Measurements from ENCODE around the gene ITGB7.
"Not testable (repeated sequence)": the region's sequence is repeated elsewhere in the genome, so short reads cannot be mapped to it uniquely, and the experiment has no call there.

Gene ITGB7

DNA sequence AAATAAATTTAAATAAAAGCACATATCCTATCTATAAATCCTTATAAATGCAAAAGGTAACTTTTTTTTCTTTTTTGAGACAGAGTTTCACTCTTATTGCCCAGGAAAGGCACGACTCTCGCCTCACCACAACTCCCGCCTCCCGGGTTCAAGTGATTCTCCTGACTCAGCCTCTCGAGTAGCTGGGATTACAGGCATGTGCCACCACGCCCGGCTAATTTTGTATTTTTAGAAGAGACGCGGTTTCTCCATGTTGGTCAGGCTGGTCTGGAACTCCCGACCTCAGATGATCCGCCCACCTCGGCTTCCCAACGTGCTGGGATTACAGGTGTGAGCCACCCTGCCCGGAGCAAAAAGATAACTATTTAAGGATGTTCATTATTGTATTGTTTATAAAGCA, 28.2 kb downstream of the ITGB7 start:
- DNase-seq (ENCODE audit: low spot score): not testable (repeated sequence)

DNA sequence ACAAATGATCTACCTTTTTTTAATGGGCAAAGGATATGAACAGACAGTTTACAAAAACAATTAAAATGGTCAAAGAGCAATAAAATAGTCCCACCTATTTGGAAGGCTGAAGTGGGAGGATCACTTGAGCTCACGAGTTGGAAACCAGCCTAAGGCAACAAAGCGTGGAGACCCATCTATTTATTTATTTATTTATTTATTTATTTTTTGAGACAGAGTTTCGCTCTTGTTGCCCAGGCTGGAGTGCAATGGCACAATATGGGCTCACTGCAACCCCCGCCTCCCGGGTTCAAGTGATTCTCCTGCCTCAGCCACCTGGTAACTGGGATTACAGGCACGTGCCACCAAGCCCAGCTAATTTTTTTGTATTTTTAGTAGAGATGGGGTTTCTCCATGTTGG, 29.6 kb downstream of the ITGB7 start:
- DNase-seq (ENCODE audit: low spot score): not testable (repeated sequence)

DNA sequence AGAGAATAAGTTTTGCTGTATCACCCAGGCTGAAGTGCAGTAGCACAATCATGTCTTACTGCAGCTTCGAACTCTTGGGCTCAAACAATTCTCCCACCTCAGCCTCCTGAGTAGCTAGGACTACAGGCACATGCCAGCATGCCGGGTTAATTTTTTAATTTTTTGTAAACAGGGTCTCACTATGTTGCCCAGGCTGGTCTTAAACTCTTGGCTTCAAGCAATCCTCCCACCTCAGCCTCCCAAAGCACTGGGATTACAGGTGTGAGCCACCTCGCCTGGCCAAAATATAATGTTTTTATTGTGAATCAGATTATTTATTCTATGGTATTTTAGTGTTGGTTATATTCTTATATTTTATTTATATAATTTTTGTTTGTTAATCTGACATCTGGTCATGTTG, 30.3 kb downstream of the ITGB7 start:
- DNase-seq (ENCODE audit: low spot score): no peak

DNA sequence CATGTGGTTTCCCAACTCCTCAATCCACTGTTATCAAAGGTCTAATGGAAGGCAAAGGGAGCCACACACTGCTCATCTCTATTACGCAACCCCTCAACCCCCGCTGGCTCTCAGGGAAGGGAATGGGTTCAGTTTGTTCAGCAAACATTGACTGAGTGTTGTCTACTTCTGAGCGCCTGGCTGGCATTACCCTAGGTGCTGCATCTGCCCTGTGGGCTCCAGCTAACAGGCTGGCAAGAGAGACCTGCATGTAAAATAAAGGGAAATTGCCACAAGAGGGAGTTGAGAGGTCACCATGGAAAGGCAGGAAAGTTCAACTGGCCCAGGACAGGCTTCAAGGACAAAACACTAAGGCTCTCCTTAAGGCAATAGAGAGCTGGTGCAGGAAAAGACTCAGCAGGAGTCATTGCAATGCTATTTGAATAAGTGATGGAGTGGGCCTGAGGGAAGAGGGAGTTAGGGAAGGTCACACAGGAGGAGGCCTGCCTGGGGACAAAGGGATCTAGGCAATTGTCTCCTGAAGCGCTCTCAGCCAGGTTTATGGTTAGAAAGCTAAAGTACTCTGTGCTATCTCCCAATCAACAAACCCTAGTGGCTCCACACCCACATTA, 32.1 kb downstream of the ITGB7 start:
- no peak for DNase-seq (ENCODE audit: low spot score)

DNA sequence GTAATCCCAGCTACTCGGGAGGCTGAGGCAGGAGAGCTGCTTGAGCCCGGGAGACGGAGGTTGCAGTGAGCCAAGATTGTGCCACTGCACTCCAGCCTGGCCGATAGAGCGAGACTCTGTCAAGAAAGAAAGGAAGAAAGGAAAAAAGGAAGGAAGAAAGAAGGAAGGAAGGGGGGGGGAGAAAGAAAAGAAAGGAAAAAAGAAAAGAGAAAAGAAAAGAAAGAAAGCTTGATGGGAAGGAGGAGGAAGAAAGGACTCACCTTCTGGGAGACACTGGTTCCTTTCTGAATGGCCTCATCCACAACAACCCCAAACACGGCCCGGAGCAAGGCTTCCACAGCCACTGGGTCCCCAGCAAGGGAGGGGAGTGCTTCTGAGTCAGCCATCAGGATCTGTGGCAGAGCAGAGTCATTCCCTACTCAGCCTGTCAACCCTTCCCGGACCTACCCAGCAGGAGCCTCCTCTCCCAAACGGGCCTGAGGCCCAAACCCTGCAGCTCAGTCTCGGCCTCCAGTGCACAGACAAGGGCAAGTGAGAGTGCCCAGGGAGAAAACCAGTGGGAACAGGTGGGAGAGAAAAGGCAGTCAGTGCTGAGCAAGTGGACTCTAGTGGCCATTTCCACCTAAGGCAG, 33.9 kb downstream of the ITGB7 start:
- no peak for DNase-seq (ENCODE audit: low spot score)

DNA sequence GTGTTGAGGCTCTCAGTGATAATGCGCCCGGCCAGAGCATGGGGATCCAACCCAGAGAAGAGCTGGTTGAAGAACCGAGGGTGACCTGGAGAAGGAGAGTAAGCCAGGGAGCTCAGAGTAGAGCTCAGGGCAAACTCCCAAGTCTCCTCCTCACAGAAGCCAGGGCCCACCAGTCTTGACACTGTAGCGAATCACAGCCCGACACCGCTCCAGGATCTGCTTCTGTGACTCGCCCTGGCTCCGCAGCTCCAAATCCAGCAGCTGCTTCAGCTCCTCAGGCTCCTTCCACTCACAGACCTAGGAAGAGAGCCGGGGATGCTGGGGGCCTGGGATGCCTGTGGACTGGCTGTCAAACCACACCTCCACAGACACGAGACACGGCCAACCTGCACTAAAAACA, 34.7 kb downstream of the ITGB7 start:
- DNase-seq (ENCODE audit: low spot score): no peak

DNA sequence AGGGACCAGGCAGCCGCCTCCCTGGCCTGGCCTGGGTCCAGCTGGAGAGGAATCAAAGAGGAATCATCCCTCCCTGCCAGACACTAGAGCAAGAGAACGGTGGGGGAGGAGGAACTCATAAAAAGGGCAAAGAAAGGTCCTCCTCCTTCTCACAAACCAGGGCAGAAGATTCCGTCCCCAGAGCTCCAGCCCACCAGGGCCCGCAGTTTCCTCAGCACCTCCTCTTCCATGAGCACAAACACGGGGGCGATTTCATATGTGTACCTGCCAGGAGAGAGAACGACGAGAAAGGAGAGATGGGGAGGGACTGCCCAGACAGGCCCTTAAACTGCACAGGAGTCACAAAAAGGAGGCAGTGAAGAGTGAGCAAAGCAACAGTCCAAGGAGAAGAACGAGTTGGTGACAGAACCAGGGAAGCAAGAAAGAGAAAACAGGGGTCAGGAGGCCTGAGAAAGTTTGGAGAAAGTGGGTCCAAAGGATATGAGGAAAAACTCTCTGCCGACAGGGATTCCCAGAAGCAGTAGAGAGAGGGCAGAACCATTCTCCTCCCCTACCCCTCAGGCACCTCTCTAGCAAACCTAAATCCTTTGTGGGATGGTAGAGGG, 35.2 kb downstream of the ITGB7 start:
- DNase-seq (ENCODE audit: low spot score): no peak

DNA sequence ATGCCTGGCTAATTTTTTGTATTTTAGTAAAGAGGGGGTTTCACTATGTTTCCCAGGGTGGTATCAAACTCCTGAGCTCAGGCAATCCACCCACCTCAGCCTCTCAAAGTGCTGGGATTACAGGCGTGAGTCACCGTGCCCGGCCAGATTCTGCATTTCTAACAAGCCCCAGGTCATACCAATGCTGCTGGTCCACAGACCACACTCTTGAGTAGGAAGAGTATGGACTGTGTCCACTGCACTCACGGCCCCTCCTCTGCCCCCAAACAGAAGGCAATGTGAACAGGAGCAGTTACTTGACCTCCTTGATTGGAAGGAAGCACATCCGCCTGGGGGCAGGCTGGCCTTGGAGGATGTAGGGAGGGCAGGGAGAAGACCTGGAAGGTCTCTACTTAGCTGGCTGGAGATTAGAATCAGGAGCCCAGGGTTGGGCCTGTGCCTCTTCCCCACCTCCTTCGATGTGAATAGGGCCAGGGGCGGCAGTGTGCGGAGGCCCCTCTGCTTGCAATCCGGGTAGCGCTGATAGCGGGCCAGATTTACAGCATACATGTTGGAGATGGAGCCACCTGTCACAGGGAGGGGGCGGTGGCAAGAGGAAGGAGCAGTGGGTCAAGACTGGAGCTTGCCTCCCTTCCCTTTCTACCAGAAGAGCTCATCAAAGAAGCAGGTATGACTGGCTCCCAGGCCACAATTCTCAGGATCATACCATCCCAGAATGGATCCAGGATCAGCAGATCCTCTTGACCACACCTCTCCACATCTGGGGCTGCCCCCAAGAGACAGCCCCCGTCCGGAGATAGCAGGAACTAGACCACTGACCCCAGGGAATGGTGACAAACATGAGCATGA, 36.0 kb downstream of the ITGB7 start:
- DNase-seq (ENCODE audit: low spot score): no peak

DNA sequence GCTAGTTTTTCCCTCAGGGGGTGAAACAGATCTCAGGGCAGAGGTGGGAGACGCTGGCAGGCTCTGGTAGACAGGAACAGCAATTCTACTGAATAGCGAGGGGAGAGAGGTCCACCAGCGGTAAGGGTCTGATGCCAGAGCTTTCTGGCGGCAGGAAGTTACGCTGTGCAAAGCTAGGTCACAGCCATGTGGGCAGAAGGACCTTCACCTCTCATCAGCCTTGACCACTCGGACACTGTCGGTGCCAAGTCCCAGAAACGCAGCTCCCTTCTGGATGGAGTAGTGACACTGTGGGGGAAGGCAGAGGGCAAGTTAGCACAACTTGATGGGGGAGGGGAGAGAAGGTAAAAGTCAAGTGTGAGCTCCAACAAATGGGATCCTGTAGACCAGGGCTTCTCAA, 36.8 kb downstream of the ITGB7 start:
- DNase-seq (ENCODE audit: low spot score): no peak

DNA sequence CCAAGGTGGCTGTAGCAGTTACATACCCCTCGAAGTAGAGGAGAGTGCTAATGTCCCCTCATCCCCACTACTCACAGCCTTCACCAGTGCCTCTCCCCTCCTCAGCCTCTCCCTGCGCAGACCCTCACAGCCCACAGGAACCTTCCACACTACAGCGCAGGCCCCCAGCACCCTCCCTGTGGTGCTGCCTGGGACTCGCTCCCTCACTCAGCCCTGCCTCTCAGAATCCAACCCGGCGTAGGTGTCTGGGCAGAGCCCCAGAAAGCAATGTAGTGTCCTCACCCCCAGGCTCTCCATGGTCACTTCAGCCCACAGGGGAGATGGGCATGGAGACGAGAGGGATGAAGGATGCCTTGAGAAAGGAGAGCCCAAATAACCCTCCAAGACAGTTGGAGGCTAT, 37.4 kb downstream of the ITGB7 start:
- no peak for DNase-seq (ENCODE audit: low spot score)

DNA sequence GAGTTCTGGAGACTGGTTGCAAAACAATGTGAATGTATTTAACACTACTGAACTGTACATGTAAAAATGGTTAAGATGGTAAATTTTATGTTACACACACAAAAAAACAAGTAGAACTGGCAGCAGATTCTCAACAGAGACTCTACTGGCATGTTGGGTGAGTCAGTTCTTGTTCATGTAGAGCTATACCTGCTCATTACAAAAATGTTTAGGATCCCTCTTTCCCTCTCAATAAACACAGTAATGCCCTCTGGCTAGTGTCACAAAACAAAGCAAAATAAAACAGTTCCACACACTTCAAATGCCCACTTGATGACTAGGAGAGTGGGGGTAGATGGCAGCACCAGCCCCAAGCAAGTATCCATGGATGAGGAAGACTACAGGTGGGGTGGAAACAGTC, 40.2 kb downstream of the ITGB7 start:
- no peak for DNase-seq (ENCODE audit: low spot score)

DNA sequence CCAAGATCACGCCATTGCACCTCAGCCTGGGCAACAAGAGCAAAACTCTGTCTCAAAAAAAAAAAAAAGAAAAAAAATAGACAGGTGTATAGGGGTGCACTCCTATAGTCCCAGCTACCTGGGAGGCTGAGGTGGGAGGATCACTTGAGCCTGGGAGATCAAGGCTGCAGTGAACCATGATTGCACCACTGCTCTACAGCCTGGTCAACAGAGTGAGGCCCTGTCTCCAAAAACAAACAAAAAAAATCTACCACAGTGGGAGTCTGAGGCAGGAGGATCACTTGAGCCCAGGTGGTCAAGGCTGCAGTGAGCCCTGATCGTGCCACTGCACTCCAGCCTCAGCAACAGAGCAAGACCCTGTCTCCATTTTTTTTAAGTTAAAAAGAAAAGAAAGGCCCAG, 44.0 kb downstream of the ITGB7 start:
- not testable (repeated sequence) for DNase-seq (ENCODE audit: low spot score)

DNA sequence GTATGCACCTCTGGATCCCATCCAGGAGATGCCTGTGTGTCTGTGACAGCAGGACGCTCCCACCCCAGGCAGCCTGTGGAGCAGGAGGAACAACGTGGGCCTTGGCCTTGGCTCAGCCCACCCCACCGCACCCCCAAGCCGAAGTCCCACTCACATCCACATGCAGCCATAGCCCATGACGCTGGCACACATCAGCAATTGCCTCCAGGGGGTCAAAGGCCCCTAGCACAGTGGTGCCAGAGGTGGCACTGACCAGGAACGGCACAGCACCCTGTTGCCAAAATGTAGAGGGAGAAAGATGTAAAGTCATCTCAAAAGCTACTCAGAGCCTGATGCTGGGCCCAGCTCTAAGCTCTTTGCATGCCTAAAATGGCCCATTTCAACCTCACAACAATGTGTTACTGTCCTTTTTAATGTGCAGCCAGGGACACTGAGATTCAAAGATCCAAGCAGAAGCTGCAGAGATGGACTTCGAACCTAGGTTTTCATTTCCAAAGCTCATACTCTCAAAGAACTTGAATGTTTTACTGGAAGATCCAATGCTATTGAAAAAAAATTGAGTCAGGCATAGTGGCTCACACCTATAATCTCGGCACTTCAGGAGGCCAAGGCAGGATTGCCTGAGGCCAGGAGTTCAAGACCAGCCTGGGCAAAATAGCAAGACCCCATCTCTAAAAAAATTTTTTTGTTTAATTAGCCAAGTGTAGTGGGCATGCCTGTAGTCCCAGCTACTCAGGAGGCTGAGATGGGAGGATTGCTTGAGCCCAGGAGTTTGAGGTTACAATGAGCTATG, 45.7 kb downstream of the ITGB7 start:
- no peak for DNase-seq (ENCODE audit: low spot score)

DNA sequence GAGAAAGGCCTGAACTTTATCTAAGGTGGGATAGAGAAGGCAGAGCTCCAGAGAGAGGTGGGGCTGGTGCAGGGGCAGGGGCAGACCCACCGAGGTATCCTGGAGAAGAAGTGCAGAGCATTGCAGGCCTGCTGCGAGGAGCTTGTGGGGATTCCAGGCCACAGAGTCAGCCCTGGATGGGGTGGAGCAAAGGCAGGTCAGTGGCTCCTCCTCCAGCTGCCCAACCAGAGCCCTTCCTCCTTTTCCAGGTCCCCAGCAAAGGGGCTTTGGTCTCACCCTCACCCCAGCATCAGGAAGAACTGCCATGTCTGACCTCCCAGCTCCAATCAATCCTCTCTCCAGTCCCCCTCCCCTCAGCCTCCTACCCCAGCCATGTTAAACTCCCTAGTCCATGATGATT, 46.4 kb downstream of the ITGB7 start:
- DNase-seq (ENCODE audit: low spot score): no peak

DNA sequence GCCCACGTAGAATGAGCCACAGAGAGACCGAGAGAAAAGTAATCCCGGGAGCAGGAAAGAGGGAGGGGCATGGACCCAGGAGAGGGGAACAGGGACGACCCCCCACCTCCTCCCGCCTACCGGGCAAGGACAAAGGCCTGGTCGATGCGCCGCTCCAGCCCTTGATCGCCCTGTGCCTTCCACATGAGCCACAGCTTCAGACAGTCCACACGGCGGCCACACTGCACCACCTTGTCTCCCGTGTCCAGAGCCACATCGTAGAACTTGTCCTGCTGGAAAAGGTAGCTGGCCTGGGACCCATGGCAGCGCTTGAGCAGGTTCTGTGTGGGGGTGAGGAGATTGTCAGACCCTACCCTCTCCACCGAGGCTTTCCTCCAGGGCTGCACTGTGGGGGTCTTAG, 47.1 kb downstream of the ITGB7 start:
- no peak for DNase-seq (ENCODE audit: low spot score)

DNA sequence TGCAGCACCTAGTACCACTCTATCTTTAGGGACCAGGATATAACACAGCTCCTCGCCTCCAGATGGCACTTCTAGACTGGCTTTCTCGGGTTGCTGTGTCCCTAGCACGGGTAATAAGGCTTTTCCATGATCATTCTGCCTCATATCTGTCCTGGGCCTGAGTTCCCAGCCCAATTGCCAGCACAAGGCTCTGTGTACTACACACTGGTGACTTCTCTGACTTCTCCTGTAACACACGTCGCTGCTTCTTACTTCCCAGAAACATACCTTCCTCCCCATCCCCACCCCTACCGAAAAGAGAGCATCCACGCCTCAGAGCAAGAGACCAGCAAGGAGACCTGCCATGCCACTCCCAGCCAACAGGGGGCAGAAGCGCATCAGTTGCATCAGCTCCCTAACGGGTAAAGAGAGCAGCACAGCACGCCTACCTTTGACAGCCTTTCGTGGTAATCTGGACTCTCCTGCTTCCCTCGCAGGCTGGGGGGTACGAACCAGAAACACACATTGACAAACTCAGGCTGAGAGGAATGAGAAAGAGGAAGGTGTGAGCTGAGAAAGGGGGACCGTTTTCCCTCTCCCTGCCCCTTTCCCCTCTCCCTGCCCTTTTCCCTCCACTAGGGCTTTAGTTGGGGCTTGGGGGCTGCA, 47.7 kb downstream of the ITGB7 start:
- DNase-seq (ENCODE audit: low spot score): peak; percentile 87

DNA sequence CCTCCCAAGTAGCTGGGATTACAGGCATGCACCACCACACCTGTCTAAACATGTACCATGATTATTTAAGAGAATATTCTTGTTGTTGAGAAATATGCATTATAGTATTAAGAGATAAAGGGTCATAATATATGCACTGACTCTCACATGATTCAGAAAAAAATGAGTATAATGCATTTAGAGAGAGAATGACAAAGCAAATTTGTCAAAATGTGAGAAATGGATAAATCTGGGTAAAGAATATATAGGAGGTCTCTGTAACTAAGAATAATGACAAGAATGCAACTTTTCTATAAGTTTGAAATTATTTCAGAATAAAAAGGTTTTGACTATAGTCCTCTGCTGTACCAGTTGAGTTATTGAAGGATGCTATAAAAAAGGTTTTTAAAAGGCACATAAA, 54.7 kb downstream of the ITGB7 start:
- no peak for DNase-seq (ENCODE audit: low spot score)

DNA sequence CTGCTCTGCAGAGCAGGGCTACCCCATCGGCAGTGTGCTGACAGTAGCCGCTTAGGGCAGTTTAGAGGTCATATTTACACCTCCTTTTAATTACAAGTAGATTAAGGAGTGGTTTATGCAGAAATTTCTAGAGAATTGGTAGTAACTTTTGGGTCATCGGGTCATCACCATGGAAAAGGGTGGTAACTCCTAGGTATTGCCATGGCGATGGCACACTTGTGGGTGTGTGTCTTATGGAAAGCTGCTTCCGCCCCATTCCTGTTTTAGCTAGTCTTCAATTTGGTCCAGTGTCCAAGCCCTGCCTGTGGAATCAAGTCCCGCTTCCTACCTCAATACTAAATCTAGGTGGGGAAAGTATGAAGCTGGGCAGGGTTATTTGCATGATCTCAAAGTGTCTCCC, 56.0 kb downstream of the ITGB7 start:
- DNase-seq (ENCODE audit: low spot score): no peak

DNA sequence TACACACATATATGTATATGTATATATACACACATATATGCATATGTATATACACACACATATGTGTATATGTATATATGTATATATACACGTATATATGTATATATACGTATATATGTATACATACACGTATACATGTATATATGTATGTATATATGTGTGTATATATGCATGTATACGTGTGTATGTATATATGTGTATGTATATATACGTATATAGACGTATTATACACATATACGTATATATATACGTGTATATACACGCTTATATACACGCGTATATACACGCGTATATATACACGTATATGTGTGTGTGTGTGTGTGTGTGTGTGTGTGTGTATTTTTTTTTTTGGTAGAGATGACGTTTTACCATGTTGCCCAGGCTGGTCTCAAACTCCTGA, 59.4 kb downstream of the ITGB7 start:
- DNase-seq (ENCODE audit: low spot score): no peak

DNA sequence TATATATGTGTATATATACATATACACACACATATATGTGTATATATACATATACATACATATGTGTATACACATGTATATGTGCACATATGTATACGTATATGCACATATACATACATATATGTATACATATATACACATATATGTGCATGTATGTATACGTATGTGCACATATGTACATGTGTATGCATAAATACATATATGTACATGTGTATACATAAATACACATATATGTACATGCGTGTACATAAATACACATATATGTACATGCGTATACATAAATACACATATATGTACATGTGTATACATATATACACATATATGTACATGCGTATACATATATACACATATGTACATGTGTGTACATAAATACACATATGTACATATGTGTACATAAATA, 59.9 kb downstream of the ITGB7 start:
- DNase-seq (ENCODE audit: low spot score): no peak

DNA sequence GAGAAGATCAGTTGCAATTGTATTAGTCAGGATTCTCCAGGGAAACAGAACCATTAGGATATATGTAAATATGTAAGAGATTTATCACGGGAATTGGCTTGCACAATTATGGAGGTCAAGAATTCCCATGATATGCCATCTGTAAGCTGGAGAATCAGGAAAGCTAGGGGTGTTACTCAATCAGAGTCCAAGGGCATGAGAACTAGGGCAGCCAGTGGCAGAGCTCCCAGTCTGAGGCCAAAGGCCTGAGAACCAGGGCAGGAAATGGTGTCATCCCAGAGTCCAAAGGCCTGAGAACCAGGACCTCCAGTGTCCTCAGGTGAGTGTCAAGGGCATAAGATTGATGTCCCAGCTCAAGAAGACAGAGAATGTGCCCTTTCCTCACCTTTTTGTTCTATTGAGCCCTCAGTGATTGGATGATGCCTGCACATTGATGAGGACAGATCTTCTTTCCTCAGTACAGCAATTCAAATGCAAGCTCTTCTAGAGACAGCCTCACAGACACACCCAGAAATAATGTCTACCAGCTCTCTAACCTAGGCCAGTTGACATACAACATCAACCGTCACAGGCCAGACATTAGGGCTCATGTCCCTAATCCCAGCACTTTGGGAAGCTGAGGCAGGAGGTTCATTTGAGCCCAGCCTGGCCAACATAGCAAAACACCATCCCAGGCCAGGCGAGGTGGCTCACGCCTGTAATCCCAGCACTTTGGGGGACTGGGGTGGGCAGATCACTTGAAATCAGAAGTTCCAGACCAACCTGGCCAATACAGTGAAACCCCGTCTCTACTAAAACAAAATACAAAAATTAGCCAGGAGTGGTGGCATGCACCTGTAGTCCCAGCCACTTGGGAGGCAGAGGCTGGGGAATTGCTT, 61.4 kb downstream of the ITGB7 start:
- no peak for DNase-seq (ENCODE audit: low spot score)

All from AG08396 (cell line).